ENCODE data around the gene SYNE1. TPM values are rescaled to one million over a fixed set of nuclear protein-coding genes. Genes with fewer than 3 reads are reported as not detected.

Gene SYNE1
- total RNA-seq, 1 experiment from 2014 or later: 3.0 TPM

DNA sequence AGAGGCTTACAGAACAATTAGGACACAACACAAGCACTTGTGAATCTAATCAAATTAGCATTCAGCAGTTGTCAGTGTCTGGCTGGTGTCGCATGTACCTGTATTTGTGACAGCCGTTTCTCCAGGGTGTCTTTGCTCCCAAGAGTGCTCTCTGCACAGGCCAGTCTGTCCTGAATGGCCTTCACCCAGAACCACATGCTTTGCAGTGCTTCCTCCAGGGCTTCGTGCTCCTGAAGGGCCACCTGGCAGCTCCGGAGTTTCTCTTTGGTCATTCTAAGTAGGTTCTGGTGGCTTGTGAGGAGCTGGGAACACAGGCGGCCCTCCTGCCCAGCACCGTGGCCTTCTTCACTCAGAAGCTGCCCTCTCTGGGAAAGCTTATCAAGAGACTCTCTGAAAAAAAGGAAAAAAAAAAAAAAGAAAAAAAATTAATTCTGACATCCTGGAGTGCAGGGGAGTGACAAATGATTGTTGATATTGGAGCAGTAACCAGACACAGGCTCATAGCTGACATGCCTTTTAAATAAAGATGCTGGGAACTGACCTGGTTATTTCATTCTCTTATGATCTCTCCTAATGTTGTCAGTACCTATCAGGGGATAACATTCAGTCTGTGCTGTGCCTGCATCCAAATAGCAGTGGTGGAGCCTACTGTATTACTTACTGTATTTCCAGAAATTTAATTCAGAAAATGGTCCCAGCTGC is 245.8 kb downstream of the SYNE1 start:
- Mint-ChIP-seq H3K27ac (peak overlapping the region in 1 of 3 experiments; percentile 50; a peak in 1 of 7 replicates), H3K27me3 (ENCODE audit: low read depth) (no peaks in the 10 kb centered on the region), H3K4me3 (no peak overlapping the region), H3K36me3 (ENCODE audit: insufficient read depth in 1 of 3, low read depth in 3 of 3) (no peaks in the 10 kb centered on the region), H3K4me1 (peaks cover 4 to 6% of the 10 kb centered on the region in 2 experiments; a peak in 2 of 4 replicates), H3K9me3 (no peaks in the 10 kb centered on the region)
- Histone ChIP-seq H3K9ac (ENCODE audit: extremely low read depth, insufficient read length, low read length) (no peak overlapping the region), H3K4ac (ENCODE audit: low read depth, low read length) (no peak overlapping the region), H3K18ac (ENCODE audit: insufficient read length, low read depth, low read length) (no peak overlapping the region), H3K4me2 (ENCODE audit: insufficient read depth, insufficient read length, low read length) (no peak overlapping the region), H4K8ac (replicated peaks; ENCODE audit: insufficient read length, low read depth, low read length) (no peak overlapping the region), H2BK20ac (ENCODE audit: low read depth, low read length, poor library complexity, severe bottlenecking) (no peak overlapping the region), H3K27me3 (ENCODE audit: insufficient read depth, low read length) (no peaks in the 10 kb centered on the region), H4K20me1 (ENCODE audit: control insufficient read depth, insufficient read depth, insufficient read length) (no peaks in the 10 kb centered on the region), H3K23me2 (ENCODE audit: insufficient read length, low read depth, low read length, poor library complexity, severe bottlenecking) (no peaks in the 10 kb centered on the region), H3K79me1 (ENCODE audit: insufficient read depth, low read depth, low read length, poor library complexity, severe bottlenecking) (no peaks in the 10 kb centered on the region), H3K14ac (ENCODE audit: insufficient read depth, low read length) (no peak overlapping the region), H2AK5ac (ENCODE audit: insufficient read length, low read length) (no peak overlapping the region), H3K4me1 (ENCODE audit: insufficient read depth, low read length) (no peaks in the 10 kb centered on the region), H2BK15ac (ENCODE audit: low read depth, low read length) (no peak overlapping the region), H4K5ac (ENCODE audit: insufficient read length, low read depth, low read length) (no peak overlapping the region), H2AFZ (ENCODE audit: low read length) (no peak overlapping the region), H3K79me2 (ENCODE audit: insufficient read depth, low read length) (no peaks in the 10 kb centered on the region), H2BK120ac (ENCODE audit: low read depth, low read length, poor library complexity, severe bottlenecking) (no peak overlapping the region), H4K91ac (ENCODE audit: insufficient read length, low read depth, low read length) (no peak overlapping the region), H3K9me3 (ENCODE audit: control insufficient read depth, low read depth, low read length) (no peaks in the 10 kb centered on the region), H3T11ph (ENCODE audit: low read length) (no peak overlapping the region), H3K27ac (ENCODE audit: insufficient read length, low read depth, low read length) (no peak overlapping the region), H2BK5ac (ENCODE audit: insufficient read length, low read length) (no peak overlapping the region), H2BK12ac (ENCODE audit: insufficient read length, low read depth, low read length) (no peak overlapping the region), H3K23ac (ENCODE audit: insufficient read length, low read depth, low read length) (no peak overlapping the region), H3K56ac (ENCODE audit: insufficient read length, low read depth, low read length) (no peak overlapping the region)
- WGBS (ENCODE audit: extremely low coverage, insufficient read length, low lambda C conversion rate): no CpG with 5 or more reads among the region's 6 CpGs
- no peak for DNase-seq
- TF ChIP-seq, protein P1, sequence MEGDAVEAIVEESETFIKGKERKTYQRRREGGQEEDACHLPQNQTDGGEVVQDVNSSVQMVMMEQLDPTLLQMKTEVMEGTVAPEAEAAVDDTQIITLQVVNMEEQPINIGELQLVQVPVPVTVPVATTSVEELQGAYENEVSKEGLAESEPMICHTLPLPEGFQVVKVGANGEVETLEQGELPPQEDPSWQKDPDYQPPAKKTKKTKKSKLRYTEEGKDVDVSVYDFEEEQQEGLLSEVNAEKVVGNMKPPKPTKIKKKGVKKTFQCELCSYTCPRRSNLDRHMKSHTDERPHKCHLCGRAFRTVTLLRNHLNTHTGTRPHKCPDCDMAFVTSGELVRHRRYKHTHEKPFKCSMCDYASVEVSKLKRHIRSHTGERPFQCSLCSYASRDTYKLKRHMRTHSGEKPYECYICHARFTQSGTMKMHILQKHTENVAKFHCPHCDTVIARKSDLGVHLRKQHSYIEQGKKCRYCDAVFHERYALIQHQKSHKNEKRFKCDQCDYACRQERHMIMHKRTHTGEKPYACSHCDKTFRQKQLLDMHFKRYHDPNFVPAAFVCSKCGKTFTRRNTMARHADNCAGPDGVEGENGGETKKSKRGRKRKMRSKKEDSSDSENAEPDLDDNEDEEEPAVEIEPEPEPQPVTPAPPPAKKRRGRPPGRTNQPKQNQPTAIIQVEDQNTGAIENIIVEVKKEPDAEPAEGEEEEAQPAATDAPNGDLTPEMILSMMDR (conservative IDR thresholded peaks at IDR 0.05): no peak
